AG09319 (cell line): ENCODE measurements around the gene BCAS3.

Experiments used
- DNase-seq: peaks from one replicate; pipeline ENCODE4 v3.0.0-alpha.2; 2010; ENCODE audit warnings: low read depth; ENCODE audit errors: extremely low read depth
- TF ChIP-seq, protein P1 (sequence below): IDR thresholded peaks from 2 replicates; pipeline ENCODE4 v1.5.1; 2011; ENCODE audit warnings: low read depth, mild to moderate bottlenecking, inconsistent platforms, low read length, moderate library complexity

Gene BCAS3

DNA sequence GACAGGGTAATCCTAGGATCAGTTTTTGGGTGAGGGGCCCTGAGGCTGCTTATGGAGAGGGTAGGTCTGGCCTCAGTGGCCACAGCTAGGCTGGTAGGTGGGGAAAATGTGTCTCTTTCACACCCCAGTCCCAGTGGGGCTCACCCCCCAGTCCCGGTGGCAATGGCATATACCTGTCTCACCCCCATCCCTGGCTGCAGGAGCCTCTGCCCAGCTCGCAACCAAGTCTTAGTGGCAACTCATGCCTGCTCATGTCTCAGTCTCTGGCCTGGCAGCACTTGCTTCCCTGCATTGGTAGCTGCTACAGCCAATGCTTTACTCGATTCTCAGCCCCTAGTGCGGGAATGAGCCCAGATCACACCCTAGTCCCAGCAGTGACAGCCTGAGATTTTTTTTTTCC is 221.5 kb downstream of the BCAS3 start:
- TF ChIP-seq, protein P1, sequence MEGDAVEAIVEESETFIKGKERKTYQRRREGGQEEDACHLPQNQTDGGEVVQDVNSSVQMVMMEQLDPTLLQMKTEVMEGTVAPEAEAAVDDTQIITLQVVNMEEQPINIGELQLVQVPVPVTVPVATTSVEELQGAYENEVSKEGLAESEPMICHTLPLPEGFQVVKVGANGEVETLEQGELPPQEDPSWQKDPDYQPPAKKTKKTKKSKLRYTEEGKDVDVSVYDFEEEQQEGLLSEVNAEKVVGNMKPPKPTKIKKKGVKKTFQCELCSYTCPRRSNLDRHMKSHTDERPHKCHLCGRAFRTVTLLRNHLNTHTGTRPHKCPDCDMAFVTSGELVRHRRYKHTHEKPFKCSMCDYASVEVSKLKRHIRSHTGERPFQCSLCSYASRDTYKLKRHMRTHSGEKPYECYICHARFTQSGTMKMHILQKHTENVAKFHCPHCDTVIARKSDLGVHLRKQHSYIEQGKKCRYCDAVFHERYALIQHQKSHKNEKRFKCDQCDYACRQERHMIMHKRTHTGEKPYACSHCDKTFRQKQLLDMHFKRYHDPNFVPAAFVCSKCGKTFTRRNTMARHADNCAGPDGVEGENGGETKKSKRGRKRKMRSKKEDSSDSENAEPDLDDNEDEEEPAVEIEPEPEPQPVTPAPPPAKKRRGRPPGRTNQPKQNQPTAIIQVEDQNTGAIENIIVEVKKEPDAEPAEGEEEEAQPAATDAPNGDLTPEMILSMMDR, result no peak
- DNase-seq, result no peak

DNA sequence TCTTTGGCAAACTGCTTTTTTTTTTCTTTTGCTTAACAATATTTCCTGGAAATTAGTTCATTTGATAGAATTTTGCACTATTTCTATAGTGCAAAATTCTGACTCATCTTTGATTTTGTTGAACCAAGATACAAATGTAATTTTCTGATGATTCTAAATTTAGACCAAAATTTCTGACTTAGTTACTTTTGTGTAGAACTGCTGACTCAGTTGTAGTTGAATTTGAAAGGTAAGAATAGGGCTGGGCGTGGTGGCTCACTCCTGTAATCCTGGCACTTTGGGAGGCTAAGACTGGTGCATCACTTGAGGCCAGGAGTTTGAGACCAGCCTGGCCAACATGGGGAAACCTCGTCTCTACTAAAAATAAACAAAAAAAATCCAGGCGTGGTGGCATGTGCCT is 223.0 kb downstream of the BCAS3 start:
- TF ChIP-seq, protein P1, result no peak
- no peak for DNase-seq

DNA sequence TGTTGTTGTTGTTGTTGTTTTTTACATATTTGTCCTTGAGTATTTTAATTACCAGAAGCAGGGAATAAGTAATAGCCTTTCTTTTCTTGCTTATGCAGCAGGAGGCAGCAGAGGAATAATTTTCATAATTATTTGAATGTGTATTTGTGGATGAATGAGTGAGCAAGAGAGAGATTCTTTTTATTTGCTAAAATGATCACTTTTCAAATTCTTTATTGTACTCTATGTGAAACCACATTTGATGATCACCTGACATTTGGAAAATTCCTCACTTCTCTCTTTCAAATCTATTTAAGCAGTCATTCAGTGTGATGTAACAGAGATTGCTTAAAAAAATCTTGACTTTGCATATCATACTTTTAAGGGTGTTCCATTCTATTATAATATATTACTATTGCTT is 223.6 kb downstream of the BCAS3 start:
- TF ChIP-seq, protein P1, result peak; percentile 15
- no peak for DNase-seq

DNA sequence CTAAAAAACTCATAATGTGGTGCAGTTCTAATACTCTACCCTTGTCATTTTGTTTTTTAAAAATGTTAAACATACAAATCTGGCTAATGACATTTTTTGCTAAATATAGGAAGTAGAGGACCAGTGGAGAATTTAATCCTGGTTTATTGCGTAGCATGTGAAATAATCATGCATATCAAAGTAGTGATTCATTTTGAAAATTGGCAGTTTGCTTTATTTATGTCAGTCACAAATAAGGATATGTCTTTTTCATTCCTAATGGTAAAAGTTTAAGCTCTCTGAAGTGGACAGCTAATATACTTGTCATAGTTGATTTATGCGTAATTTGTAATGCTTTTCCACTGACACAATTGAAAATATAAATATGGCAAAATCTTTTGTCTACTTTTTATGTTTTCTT is 224.2 kb downstream of the BCAS3 start:
- TF ChIP-seq, protein P1, result no peak
- DNase-seq, result peak; percentile 37

DNA sequence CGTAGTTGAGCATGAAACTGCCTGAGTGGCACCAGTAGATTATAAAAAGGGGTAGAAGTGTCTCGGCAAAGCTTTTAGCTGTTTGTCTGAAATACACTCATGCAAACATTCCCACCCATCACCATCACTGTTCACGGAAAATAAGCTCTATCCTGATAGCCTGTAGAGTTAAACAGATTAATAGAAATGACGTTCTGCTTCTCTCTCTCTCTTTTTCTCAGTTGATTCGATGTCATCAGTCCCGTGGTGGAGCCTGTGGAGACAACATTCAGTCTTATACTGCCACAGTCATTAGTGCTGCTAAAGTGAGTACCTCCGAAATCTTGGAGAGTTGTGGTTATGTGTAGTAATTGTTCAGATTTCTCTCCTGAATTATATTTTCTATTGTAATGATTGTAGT is 224.7 kb downstream of the BCAS3 start:
- DNase-seq, result no peak
- TF ChIP-seq, protein P1, result no peak

DNA sequence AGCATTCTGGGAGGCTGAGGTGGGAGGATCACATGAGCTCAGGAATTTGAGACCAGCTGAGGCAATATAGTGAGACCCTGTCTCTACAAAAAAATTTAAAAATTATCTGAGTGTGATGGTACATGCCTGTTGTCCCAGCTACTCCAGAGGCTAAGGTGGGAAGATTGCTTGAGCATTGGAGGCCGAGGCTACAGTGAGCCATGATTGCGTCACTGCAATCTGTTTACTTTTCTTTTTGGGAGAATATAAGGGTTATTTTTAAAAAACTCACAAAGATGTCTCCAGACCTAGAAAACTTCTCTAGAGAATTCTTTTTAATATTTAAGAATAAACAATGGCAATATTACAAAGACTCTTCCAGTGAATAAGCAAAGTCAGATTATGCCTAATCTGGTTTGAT is 226.9 kb downstream of the BCAS3 start:
- TF ChIP-seq, protein P1, result no peak
- DNase-seq, result no peak

DNA sequence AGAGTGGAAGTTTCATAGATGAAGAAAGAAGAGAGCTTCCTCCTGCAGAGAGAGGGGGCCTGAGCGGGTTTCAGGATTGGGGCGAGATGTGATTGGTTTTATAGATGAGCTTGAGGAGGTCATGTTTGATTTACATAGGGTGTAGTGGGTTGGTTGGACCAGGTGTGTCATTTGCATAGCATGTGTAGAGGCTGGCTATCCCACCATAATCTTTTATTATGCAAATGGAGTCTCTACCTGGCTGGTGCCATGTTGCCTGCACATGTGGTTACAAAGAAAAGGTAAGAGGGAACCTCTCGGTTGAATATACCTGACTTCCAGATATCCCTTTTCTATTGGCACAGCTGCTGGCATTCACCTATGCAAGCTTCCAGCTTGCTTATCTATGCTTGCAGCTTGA is 228.1 kb downstream of the BCAS3 start:
- TF ChIP-seq, protein P1, result no peak

More for the DNA sequence above, 228.1 kb downstream of the BCAS3 start:
- no peak for DNase-seq
